Raji (cell line): Measurements from ENCODE around the gene IWS1.

Source experiments
- POLR2A ChIP-seq: IDR thresholded peaks from 2 replicates; pipeline ENCODE4 v1.6.1; 2011; ENCODE audit warnings: low read depth, low read length, control low read depth; ENCODE audit not compliant: insufficient read depth

Gene IWS1

GRCh38 chr2:127514076-127514475, 12.2 kb downstream of the IWS1 start:
- TF ChIP-seq POLR2A, result no peak

GRCh38 chr2:127512362-127512761, 13.9 kb downstream of the IWS1 start:
- no peak for TF ChIP-seq POLR2A

GRCh38 chr2:127511917-127512316, 14.4 kb downstream of the IWS1 start:
- TF ChIP-seq POLR2A, result no peak

DNA sequence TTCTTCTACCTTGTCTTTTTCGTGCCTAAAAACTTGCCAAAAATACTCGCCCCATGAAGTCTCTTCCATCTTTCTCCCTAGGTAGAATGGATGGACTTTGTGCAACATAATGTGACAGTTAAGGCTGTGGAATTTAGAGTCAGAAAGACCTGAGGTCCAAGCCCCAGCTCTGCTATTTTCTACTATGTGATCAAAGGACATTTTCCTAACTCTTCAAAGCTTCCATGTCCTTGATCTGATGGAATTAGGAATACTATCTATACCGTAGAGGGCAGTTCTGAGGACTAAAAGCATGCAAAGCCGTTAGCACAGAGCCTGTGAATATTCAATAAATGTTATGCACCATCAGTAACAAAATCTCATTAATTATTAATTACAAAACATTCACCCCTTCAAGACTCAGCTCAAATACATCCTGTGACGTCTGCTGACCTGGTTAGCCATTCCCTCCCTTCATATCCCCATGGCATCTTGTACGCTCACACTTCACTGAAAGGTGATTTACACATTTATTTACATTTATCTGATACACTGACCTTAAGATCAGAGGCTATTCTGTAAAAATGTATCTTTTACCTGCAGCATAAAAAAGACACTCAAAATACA, 15.1 kb downstream of the IWS1 start:
- no peak for TF ChIP-seq POLR2A

GRCh38 chr2:127510073-127510472, 16.2 kb downstream of the IWS1 start:
- no peak for TF ChIP-seq POLR2A

GRCh38 chr2:127508631-127509034, 17.7 kb downstream of the IWS1 start:
- TF ChIP-seq POLR2A, result no peak

DNA sequence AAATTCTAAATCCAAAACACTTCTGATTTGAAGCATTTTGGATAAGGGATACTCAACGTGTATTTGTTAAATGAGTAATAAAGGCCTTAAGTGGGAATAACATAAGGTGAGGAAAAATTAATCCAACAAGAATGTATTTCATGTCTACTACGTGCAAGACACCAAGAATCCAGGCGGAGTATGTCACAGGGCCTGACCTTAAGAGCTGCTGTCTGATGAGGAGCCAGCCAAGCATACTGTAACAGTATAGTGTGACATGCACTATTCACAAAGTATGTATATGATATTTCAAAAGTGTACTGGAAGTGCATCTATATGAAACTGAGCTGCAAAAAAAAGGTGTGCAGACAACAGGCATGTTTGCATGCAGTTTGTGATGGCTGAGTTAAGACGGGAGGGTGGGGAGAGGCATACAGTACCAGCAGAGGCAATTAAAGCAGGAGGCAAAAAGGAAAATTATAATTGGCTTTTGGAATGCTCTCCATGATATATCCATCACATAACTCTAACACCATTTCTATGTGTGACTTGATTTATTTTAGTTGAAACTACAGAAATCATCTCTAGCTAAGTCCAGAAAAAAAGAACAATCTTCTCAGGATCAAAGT, 18.2 kb downstream of the IWS1 start:
- TF ChIP-seq POLR2A, result no peak

DNA sequence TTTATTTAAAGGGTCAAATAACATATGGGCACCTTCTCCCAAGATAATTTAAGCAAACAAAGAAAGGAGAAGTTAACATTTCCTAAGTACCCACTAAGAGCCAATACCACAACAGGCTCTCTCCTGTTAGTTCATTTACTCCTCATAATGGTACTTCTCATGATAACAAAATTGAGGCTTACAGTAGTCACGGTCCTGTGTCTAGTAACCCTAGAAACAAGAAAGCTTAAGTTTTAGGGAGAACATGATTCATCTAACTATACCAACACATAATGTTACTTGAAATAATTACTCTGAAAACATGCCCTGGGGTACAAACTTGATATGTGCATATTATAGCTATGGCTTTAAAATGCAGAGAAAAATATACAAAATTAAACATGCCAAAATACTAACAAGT, 19.8 kb downstream of the IWS1 start:
- TF ChIP-seq POLR2A, result no peak

DNA sequence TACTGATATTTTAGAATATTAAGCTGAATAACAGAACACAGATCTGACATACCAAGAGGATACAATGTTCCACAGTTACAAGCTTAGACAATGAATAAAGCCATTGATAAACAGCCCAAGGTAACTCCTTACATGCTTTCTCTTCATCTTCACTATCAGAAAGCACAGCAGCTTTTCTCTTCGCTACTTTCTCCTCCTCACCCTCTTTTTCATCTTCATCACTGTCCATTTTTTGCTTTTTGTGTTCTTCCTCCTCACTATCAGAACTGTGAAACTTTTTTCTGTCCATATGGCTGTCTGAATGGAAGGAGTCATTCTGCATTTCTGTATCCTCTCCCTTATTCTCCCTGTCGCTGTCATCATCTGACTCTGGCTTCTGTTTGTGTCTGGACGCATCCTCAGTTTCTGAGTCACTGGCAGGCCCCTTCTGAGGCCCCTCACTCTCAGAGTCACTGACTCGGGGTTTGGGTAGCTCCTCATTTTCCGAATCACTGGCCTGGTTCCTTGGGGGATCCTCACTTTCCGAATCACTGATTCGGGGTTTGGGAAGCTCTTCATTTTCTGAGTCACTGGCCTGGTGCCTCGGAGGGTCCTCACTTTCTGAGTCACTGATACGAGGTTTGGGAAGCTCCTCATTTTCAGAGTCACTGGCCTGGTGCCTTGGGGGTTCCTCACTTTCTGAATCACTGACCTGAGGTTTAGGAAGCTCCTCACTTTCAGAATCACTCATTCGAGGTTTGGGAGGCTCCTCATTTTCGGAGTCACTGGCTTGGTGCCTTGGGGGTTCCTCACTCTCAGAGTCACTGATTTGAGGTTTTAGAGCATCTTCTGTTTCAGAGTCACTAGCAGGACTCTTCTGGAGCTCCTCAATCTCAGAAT, 21.5 kb downstream of the IWS1 start:
- TF ChIP-seq POLR2A, result no peak

GRCh38 chr2:127503491-127503890, 22.8 kb downstream of the IWS1 start:
- no peak for TF ChIP-seq POLR2A

DNA sequence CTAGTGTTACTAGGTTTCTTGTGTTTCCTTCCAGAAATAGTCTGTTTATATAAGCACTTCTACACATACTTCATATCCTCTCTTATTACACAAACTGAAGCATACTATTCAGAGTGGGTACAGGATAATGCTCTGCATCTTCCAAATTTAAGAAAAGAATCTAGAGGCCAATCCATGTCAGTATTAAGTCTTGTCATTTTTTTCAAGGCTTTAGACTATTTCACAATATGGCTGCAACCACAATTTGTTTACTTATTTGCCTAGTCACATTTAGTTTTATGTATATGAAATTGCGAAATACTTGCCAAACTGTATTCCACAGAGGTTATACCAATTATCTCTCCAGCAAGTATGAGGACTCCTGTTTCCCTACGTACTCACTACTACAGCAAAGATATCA, 27.9 kb downstream of the IWS1 start:
- TF ChIP-seq POLR2A, result no peak

DNA sequence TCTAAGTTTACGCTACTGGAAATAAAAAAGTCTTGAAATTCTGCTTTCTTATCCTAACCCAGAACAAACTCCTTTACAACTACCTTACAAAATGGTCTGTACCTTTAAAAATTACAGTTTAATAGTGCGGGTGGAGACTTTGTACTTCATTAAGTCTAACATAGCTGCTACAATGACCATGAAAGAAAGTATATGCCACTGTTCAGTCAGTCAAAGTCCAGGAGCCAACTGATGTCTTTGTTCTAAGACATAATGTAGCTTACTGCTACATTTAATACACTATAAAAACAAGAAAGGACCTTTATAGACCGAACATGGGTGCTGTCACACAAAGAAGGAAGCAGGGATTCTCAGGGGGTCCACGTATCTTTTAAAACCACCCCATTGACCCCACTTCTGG, 36.0 kb downstream of the IWS1 start:
- TF ChIP-seq POLR2A, result no peak

DNA sequence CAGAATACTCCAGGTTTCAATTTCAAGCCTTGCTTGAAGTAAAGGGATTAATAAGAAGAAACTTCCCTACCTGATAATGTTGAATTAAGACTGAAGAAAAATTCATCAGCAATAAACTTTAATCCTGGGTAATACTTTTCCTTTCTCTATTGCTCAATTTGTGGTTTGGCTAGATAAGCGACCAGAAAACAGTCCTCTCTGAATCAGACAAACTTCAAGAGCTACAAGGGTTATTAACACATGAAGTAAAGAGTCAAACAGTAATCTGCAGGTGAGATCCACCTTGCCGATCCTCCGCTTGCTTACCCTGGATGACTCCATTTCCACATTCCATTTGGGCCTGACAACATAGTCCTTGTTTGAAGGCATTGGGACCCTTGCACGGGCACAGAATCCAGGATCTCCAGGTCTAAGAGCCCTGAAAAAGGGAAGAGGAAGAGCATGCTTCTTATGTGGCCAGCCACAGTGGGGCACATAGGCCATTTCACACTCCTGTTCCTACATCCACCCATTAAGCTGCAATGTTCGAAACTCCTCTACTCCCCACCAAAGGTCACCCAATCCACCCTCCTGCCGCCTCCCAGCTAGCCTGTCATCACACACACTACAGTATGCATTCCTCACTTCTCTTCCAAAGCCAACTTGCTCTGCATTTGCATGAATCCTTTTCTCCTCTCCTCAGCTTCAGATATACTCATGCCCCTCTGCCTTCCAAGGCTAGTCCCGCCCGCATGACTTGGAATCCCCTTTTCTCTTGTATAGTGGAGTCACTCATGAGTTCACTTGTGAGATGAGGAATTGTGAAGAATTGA, 39.8 kb downstream of the IWS1 start:
- TF ChIP-seq POLR2A, result no peak

DNA sequence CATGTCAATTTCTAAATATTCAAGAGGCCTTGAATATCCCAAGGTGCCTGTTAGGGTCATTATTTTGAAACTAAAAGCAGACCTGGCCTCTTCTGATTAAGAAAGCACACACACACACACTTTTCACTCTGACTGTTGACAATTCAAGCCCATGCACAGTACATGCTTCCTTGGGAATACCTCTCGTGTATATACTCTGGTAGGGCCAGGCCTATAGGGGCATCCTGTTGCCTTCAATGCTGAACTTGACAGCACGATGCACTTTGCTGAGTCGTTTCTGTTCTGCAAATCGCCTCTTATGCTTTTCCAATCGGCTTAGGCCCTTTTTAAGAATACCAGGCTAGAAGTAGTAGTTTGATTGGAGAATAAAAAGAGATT, 40.6 kb downstream of the IWS1 start:
- no peak for TF ChIP-seq POLR2A

- TF ChIP-seq POLR2A, result no peak
Observed at GRCh38 chr2:127485051-127485693, 41.1 kb downstream of the IWS1 start.
